ENCODE results near the gene MDH2. TPM values are rescaled to one million over a fixed set of nuclear protein-coding genes. Genes with fewer than 3 reads are reported as not detected.

Gene MDH2
- total RNA-seq, 1 experiment from 2014 or later: 154 TPM

GRCh38 chr7:76072243-76073148, 24.6 kb downstream of the MDH2 start:
- CTCF ChIA-PET: no interaction called here
- Mint-ChIP-seq H3K4me3 (ENCODE audit: low read depth, unreplicated experiment) (no peak overlapping the region), H3K36me3 (ENCODE audit: insufficient read depth, unreplicated experiment) (no peaks in the 10 kb centered on the region), H3K27ac (ENCODE audit: unreplicated experiment) (no peak overlapping the region), H3K4me1 (ENCODE audit: low read depth, unreplicated experiment) (no peaks in the 10 kb centered on the region), H3K27me3 (ENCODE audit: unreplicated experiment) (no peaks in the 10 kb centered on the region), H3K9me3 (ENCODE audit: low read depth, unreplicated experiment) (no peaks in the 10 kb centered on the region)
- intact Hi-C loops (cut with micrococcal nuclease; ENCODE audit: unreplicated experiment): no loop called here
- DNase-seq: no peak
- no TSS peak for BruUV-seq (replicated peaks)
- no peak for TF ChIP-seq CTCF (IDR thresholded peaks at IDR 0.05; ENCODE audit: unreplicated experiment)

- H3K4me1 Mint-ChIP-seq (ENCODE audit: low read depth, unreplicated experiment): no peaks in the 10 kb centered on the region
- no peak overlapping the region for H3K4me3 Mint-ChIP-seq (ENCODE audit: low read depth, unreplicated experiment)
- CTCF ChIA-PET: no interaction called here
- H3K36me3 Mint-ChIP-seq (ENCODE audit: insufficient read depth, unreplicated experiment): no peaks in the 10 kb centered on the region
- no peak overlapping the region for H3K27ac Mint-ChIP-seq (ENCODE audit: unreplicated experiment)
- no peaks in the 10 kb centered on the region for H3K27me3 Mint-ChIP-seq (ENCODE audit: unreplicated experiment)
- DNase-seq: no peak
- BruUV-seq (replicated peaks): no TSS peak
- H3K9me3 Mint-ChIP-seq (ENCODE audit: low read depth, unreplicated experiment): no peaks in the 10 kb centered on the region
- TF ChIP-seq CTCF (IDR thresholded peaks at IDR 0.05; ENCODE audit: unreplicated experiment): no peak
- intact Hi-C loops (cut with micrococcal nuclease; ENCODE audit: unreplicated experiment): no loop called here
Measured at GRCh38 chr7:76073335-76073990, 25.6 kb downstream of the MDH2 start.

- no TSS peak for BruUV-seq (replicated peaks)
- TF ChIP-seq CTCF (IDR thresholded peaks at IDR 0.05; ENCODE audit: unreplicated experiment): no peak
- CTCF ChIA-PET: no interaction called here
- no peak overlapping the region for H3K27ac Mint-ChIP-seq (ENCODE audit: unreplicated experiment)
- DNase-seq: no peak
- no peak overlapping the region for H3K4me3 Mint-ChIP-seq (ENCODE audit: low read depth, unreplicated experiment)
- H3K4me1 Mint-ChIP-seq (ENCODE audit: low read depth, unreplicated experiment): no peaks in the 10 kb centered on the region
- intact Hi-C loops (cut with micrococcal nuclease; ENCODE audit: unreplicated experiment): no loop called here
- H3K27me3 Mint-ChIP-seq (ENCODE audit: unreplicated experiment): no peaks in the 10 kb centered on the region
- H3K9me3 Mint-ChIP-seq (ENCODE audit: low read depth, unreplicated experiment): no peaks in the 10 kb centered on the region
- H3K36me3 Mint-ChIP-seq (ENCODE audit: insufficient read depth, unreplicated experiment): no peaks in the 10 kb centered on the region
Measured at GRCh38 chr7:76074306-76074971, 26.5 kb downstream of the MDH2 start.

- no peak for DNase-seq
- Mint-ChIP-seq H3K27ac (ENCODE audit: unreplicated experiment) (no peak overlapping the region), H3K9me3 (ENCODE audit: low read depth, unreplicated experiment) (no peaks in the 10 kb centered on the region), H3K27me3 (ENCODE audit: unreplicated experiment) (no peaks in the 10 kb centered on the region), H3K4me3 (ENCODE audit: low read depth, unreplicated experiment) (no peak overlapping the region), H3K4me1 (ENCODE audit: low read depth, unreplicated experiment) (no peaks in the 10 kb centered on the region), H3K36me3 (ENCODE audit: insufficient read depth, unreplicated experiment) (no peaks in the 10 kb centered on the region)
- intact Hi-C loops (cut with micrococcal nuclease; ENCODE audit: unreplicated experiment): no loop called here
- TF ChIP-seq CTCF (IDR thresholded peaks at IDR 0.05; ENCODE audit: unreplicated experiment): no peak
- CTCF ChIA-PET: no interaction called here
- BruUV-seq (replicated peaks): no TSS peak
Measured at GRCh38 chr7:76074972-76075370, 27.1 kb downstream of the MDH2 start.
